ENCODE results near the gene IVD. TPM values are rescaled to one million over a fixed set of nuclear protein-coding genes. Genes with fewer than 3 reads are reported as not detected.

IVD gene
- total RNA-seq, 2 donors from 2014 or later: 74.1 to 86.1 TPM

GRCh38 chr15:40421246-40422157, 15.9 kb downstream of the IVD start:
- Histone ChIP-seq H3K4me1 (peaks cover 4% of the 10 kb centered on the region), H3K9me3 (no peaks in the 10 kb centered on the region), H3K9ac (ENCODE audit: low read depth in 2 of 2, low read length in 2 of 2) (peak overlapping the region in 1 of 2 donors; percentile 42), H3K36me3 (no peaks in the 10 kb centered on the region), H3K27me3 (no peaks in the 10 kb centered on the region), H3K4me3 (no peak overlapping the region), H3K27ac (peak overlapping the region; percentile 50)
- peak; percentile 88 for TF ChIP-seq CTCF (IDR thresholded peaks at IDR 0.05)
- intact Hi-C loops (cut with DNase I): loop anchor here (2.0 to 5.0 kb wide), 3 partner anchors 53 to 144 kb away; partner anchors contain the start of gene INAFM2
- DNase-seq: peak; percentile 89

GRCh38 chr15:40424483-40425115, 19.0 kb downstream of the IVD start:
- Histone ChIP-seq H3K27ac (no peak overlapping the region), H3K9ac (ENCODE audit: low read depth in 2 of 2, low read length in 2 of 2) (no peak overlapping the region), H3K4me1 (peaks cover 4% of the 10 kb centered on the region), H3K9me3 (no peaks in the 10 kb centered on the region), H3K36me3 (no peaks in the 10 kb centered on the region), H3K4me3 (no peak overlapping the region), H3K27me3 (no peaks in the 10 kb centered on the region)
- DNase-seq: no peak
- no peak for TF ChIP-seq CTCF (IDR thresholded peaks at IDR 0.05)
- intact Hi-C loops (cut with DNase I): loop anchor here (5.0 kb wide), 2 partner anchors 102 to 147 kb away; partner anchors contain the start of gene INAFM2

- intact Hi-C loops (cut with DNase I): no loop called here
- Histone ChIP-seq H3K27me3 (no peaks in the 10 kb centered on the region), H3K9me3 (no peaks in the 10 kb centered on the region), H3K27ac (no peak overlapping the region), H3K4me1 (no peaks in the 10 kb centered on the region), H3K9ac (ENCODE audit: low read depth in 2 of 2, low read length in 2 of 2) (no peak overlapping the region), H3K4me3 (no peak overlapping the region), H3K36me3 (no peaks in the 10 kb centered on the region)
- TF ChIP-seq CTCF (IDR thresholded peaks at IDR 0.05): no peak
- no peak for DNase-seq
Observed at GRCh38 chr15:40425681-40426080, 20.1 kb downstream of the IVD start.

- Histone ChIP-seq H3K36me3 (no peaks in the 10 kb centered on the region), H3K9me3 (no peaks in the 10 kb centered on the region), H3K9ac (ENCODE audit: low read depth in 2 of 2, low read length in 2 of 2) (no peak overlapping the region), H3K4me3 (no peak overlapping the region), H3K4me1 (no peaks in the 10 kb centered on the region), H3K27me3 (no peaks in the 10 kb centered on the region), H3K27ac (no peak overlapping the region)
- DNase-seq: no peak
- TF ChIP-seq CTCF (IDR thresholded peaks at IDR 0.05): no peak
- intact Hi-C loops (cut with DNase I): no loop called here
Observed at GRCh38 chr15:40427188-40427587, 21.6 kb downstream of the IVD start.

- Histone ChIP-seq H3K4me1 (no peaks in the 10 kb centered on the region), H3K9ac (ENCODE audit: low read depth in 2 of 2, low read length in 2 of 2) (no peak overlapping the region), H3K36me3 (no peaks in the 10 kb centered on the region), H3K27me3 (no peaks in the 10 kb centered on the region), H3K4me3 (no peak overlapping the region), H3K27ac (no peak overlapping the region), H3K9me3 (no peaks in the 10 kb centered on the region)
- intact Hi-C loops (cut with DNase I): no loop called here
- no peak for TF ChIP-seq CTCF (IDR thresholded peaks at IDR 0.05)
- no peak for DNase-seq
Observed at GRCh38 chr15:40428185-40428584, 22.6 kb downstream of the IVD start.
